Activated naive CD8-positive, alpha-beta T cell (primary cell): ENCODE data around the gene EYA4.

Experiments used
- H3K27ac Mint-ChIP-seq: one replicate; pipeline ENCODE4 v1.8.0; 2021; ENCODE audit warnings: mixed read lengths
- H3K27me3 Mint-ChIP-seq: one replicate; pipeline ENCODE4 v1.8.0; 2021; ENCODE audit warnings: mixed read lengths
- H3K36me3 Mint-ChIP-seq: one replicate; pipeline ENCODE4 v1.8.0; 2021; ENCODE audit warnings: mixed read lengths
- H3K4me1 Mint-ChIP-seq: one replicate; pipeline ENCODE4 v1.8.0; 2021; ENCODE audit warnings: low read depth, mixed read lengths
- H3K4me3 Mint-ChIP-seq: one replicate; pipeline ENCODE4 v1.8.0; 2021; ENCODE audit warnings: mild to moderate bottlenecking, mixed read lengths
- H3K9me3 Mint-ChIP-seq: one replicate; pipeline ENCODE4 v1.8.0; 2021; ENCODE audit warnings: low read depth, mixed read lengths

EYA4 gene

DNA sequence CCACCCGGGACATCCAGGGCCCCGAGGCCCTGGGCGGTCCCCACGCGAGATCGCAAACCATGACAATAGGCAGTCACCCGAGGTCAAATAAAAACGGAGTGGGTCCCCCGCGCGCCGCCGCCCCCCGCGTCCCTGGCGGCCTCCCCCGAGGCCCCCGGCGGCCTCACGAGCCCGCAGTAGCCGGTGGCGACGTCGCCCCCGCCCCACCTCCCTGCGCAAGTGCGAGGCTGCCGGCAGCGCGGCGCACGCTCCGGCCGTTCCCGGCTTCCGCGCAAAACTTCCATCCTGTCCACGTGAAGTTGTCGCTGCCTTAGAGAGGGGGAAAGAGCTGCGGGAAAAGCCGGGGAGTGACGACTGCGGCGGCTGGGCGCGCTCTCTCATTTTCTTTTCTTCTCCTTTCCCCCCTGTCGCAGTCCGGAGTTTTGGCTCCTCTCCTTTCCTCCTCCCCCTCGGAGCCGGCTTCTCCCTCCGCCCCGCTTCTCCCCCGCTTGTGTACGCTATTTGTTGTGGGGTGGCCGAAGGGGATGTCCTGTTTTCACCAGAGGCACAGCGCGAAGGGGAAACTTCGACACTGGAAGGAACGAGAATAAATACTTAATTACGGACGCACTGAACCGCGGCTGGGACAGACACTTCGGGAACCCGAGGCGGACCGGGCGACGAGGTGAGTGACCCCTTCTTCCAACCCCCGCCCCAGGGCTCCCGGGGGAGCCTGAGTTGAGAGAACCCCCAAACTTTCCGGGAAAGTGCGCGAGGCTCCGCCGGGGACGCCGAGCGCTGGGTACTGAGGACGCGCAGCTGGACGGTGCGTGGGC, at the start of gene EYA4:
EYA4 (plus strand) TSS at position 272 of the 815 bp plus-strand sequence. CDS start 33,424 bp downstream, outside the sequence.
- H3K27me3 Mint-ChIP-seq: peaks cover 38% of the 10 kb centered on the region
- peak within 1 kb of the TSS; percentile 47 for H3K4me3 Mint-ChIP-seq
- H3K27ac Mint-ChIP-seq: no peak within 1 kb of the TSS
- peaks cover 20% of the 10 kb centered on the region for H3K4me1 Mint-ChIP-seq
- H3K36me3 Mint-ChIP-seq: no peaks in the 10 kb centered on the region
- H3K9me3 Mint-ChIP-seq: no peaks in the 10 kb centered on the region

DNA sequence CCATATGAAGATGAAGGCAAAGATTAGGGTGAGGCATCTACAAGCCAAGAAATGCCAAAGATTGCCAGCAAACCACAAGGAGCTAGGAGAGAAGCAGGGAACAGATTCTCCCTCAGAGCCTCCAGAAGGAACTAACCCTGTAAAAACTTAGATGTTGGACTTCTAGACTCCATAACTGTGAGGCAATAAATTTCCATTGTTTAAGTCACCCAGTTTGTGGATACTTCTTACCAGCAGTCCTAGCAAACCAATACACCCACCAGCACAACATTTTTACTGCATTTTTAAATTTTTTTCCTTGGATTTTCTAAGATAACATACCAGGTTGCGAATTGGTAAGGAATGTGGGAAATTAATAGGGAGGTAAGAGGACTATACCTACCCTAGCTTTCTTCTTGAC, 47.8 kb upstream of the EYA4 start:
- Mint-ChIP-seq H3K27ac (no peak overlapping the region), H3K36me3 (no peaks in the 10 kb centered on the region), H3K4me3 (no peak overlapping the region), H3K4me1 (no peaks in the 10 kb centered on the region), H3K27me3 (peaks cover 2% of the 10 kb centered on the region), H3K9me3 (peaks cover 3% of the 10 kb centered on the region)

DNA sequence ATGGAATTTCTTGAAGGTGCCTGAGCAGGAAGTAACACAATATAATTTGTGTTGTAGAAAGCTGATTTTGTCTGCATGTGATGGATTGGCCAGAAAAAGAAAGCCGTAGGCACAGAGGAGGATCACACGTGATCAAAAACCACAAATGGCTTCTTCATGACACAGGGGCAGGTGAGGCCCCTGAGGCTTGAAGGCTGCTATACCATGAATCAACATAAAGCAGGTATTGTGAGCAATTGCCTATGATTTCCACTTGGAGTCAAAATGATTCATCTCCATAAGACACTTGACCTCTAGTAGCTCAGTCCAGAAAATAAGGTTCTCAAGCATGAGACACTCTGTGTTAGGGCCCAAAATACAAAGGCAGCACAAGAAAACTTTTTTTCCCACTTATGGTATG, 42.4 kb upstream of the EYA4 start:
- no peak overlapping the region for H3K4me3 Mint-ChIP-seq
- H3K36me3 Mint-ChIP-seq: no peaks in the 10 kb centered on the region
- no peaks in the 10 kb centered on the region for H3K4me1 Mint-ChIP-seq
- H3K27me3 Mint-ChIP-seq: no peaks in the 10 kb centered on the region
- H3K9me3 Mint-ChIP-seq: no peaks in the 10 kb centered on the region
- no peak overlapping the region for H3K27ac Mint-ChIP-seq

GRCh38 chr6:133201231-133201630, 39.9 kb upstream of the EYA4 start:
- no peaks in the 10 kb centered on the region for H3K4me1 Mint-ChIP-seq
- no peaks in the 10 kb centered on the region for H3K36me3 Mint-ChIP-seq
- H3K9me3 Mint-ChIP-seq: no peaks in the 10 kb centered on the region
- no peak overlapping the region for H3K4me3 Mint-ChIP-seq
- no peaks in the 10 kb centered on the region for H3K27me3 Mint-ChIP-seq
- H3K27ac Mint-ChIP-seq: no peak overlapping the region

DNA sequence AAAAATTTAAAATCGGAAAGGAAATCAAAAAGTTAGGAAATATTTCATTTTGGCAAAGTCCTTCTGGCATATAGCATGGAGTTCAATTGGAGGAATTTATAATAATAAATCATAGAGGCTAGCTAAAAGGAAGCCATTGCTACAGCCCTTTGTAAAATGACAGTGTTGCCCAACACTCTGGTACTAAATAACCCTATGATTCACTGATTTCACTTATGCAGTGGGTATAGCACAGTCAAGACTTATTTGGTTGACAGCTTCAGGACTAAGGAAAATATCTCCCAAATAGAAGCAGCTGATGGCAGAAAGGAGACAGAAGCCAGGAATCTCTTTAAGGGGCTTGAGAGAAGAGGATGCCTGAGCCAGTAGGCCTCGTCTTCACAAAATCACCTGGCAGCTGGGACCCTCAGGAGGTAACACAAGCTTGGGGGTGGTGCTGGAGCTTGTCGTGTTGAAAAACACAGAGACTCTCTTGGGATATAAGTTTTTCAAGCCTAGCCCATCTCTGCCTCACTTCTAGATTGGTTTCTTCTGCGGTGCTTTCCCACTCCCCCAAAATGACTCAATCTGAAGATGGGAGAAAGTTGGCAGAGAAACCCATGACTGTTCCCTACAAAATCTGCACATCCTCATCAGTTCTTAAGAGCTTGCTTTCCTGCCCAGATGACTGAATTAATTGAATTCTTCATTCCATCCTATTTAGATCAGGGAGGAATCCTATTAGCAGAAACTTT, 38.4 kb upstream of the EYA4 start:
- H3K4me1 Mint-ChIP-seq: no peaks in the 10 kb centered on the region
- H3K36me3 Mint-ChIP-seq: no peaks in the 10 kb centered on the region
- H3K4me3 Mint-ChIP-seq: no peak overlapping the region
- H3K9me3 Mint-ChIP-seq: no peaks in the 10 kb centered on the region
- H3K27ac Mint-ChIP-seq: no peak overlapping the region
- no peaks in the 10 kb centered on the region for H3K27me3 Mint-ChIP-seq

DNA sequence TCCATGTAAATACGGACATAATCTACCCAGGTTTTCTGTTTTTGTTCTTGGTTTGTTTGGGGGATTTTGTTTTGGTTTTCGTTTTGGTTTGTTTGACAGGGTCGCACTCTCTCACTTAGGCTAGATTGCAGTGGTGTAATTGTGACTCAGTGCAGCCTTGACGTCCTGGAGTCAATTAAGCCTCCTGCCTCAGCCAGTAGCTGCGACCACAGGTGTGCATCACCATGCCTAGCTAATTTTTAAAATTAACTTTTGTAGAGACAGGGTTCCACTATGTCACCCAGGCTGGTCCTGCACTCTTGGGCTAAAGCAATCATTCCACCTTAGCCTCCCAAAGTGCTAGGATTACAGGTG, 37.8 kb upstream of the EYA4 start:
- H3K27ac Mint-ChIP-seq: no peak overlapping the region
- H3K4me1 Mint-ChIP-seq: no peaks in the 10 kb centered on the region
- H3K27me3 Mint-ChIP-seq: no peaks in the 10 kb centered on the region
- H3K4me3 Mint-ChIP-seq: no peak overlapping the region
- no peaks in the 10 kb centered on the region for H3K36me3 Mint-ChIP-seq
- no peaks in the 10 kb centered on the region for H3K9me3 Mint-ChIP-seq

DNA sequence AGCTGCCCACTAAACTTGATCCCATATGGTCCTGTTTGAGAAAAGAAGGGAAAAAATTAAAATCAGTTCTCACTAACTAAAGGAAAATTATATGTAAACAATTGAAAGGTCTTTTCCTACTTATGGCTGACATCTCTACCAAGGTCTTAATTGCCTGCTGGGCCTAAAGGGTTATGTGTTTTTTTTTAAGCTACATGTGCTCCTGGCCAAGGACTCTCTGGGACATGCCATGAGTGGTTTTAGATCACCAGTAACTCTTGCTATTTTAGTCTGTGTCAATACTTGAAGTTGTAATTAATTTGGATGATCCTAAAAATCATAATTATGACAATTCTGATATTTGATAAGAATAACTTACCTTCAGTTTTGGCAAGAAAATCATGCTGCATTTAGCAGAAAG, 35.9 kb upstream of the EYA4 start:
- no peaks in the 10 kb centered on the region for H3K27me3 Mint-ChIP-seq
- peaks cover 5% of the 10 kb centered on the region for H3K9me3 Mint-ChIP-seq
- H3K36me3 Mint-ChIP-seq: no peaks in the 10 kb centered on the region
- no peak overlapping the region for H3K27ac Mint-ChIP-seq
- H3K4me1 Mint-ChIP-seq: no peaks in the 10 kb centered on the region
- no peak overlapping the region for H3K4me3 Mint-ChIP-seq

DNA sequence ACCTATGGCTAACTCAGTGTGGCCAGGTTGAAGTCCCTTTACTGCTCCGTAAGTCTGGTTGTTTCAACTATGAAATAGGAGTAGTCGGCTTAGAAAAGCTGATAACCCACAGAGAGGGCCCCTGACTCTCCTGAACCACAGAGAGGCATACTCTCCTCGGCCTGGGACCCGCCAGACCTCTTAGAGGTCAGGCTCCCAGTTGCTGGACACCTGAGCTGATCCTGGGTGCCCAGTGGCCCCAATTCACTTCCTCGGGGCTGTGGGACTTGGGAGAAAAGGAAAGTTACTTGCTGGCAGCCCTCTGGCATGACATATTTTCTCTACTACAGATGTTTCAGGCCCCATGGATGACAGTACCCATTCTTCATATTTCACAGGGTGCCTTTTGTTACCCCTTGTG, 34.2 kb upstream of the EYA4 start:
- Mint-ChIP-seq H3K27me3 (no peaks in the 10 kb centered on the region), H3K36me3 (no peaks in the 10 kb centered on the region), H3K9me3 (peaks cover 5% of the 10 kb centered on the region), H3K4me1 (no peaks in the 10 kb centered on the region), H3K4me3 (no peak overlapping the region), H3K27ac (no peak overlapping the region)

DNA sequence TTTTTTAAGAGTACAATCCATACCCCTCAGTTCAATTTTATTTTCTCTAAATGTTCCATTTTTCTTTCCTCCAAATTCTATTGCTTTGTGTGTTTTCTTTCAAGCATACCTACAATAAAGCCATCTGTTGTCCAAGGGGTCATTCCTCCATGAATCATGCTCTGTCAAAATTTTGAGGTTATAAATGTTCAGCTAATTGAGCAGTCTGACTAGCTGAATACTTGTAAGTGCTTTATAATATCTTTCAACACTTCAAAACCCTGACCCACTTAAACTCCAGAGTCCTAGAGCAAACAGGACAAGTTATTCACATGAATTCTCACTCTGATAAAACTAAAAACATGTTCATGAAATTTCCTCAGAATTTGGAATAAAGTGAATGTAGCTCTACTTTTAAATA, 33.4 kb upstream of the EYA4 start:
- Mint-ChIP-seq H3K9me3 (peaks cover 5% of the 10 kb centered on the region), H3K27me3 (no peaks in the 10 kb centered on the region), H3K36me3 (no peaks in the 10 kb centered on the region), H3K27ac (no peak overlapping the region), H3K4me1 (no peaks in the 10 kb centered on the region), H3K4me3 (no peak overlapping the region)

GRCh38 chr6:133208183-133208755, 32.9 kb upstream of the EYA4 start:
- Mint-ChIP-seq H3K27ac (no peak overlapping the region), H3K4me3 (no peak overlapping the region), H3K27me3 (no peaks in the 10 kb centered on the region), H3K36me3 (no peaks in the 10 kb centered on the region), H3K4me1 (no peaks in the 10 kb centered on the region), H3K9me3 (peaks cover 5% of the 10 kb centered on the region)

GRCh38 chr6:133214267-133214666, 26.9 kb upstream of the EYA4 start:
- Mint-ChIP-seq H3K4me1 (no peaks in the 10 kb centered on the region), H3K9me3 (peaks cover 5% of the 10 kb centered on the region), H3K36me3 (no peaks in the 10 kb centered on the region), H3K27ac (no peak overlapping the region), H3K27me3 (no peaks in the 10 kb centered on the region), H3K4me3 (no peak overlapping the region)

GRCh38 chr6:133218852-133219251, 22.3 kb upstream of the EYA4 start:
- no peaks in the 10 kb centered on the region for H3K36me3 Mint-ChIP-seq
- no peak overlapping the region for H3K4me3 Mint-ChIP-seq
- no peak overlapping the region for H3K27ac Mint-ChIP-seq
- H3K9me3 Mint-ChIP-seq: no peaks in the 10 kb centered on the region
- no peaks in the 10 kb centered on the region for H3K4me1 Mint-ChIP-seq
- no peaks in the 10 kb centered on the region for H3K27me3 Mint-ChIP-seq

DNA sequence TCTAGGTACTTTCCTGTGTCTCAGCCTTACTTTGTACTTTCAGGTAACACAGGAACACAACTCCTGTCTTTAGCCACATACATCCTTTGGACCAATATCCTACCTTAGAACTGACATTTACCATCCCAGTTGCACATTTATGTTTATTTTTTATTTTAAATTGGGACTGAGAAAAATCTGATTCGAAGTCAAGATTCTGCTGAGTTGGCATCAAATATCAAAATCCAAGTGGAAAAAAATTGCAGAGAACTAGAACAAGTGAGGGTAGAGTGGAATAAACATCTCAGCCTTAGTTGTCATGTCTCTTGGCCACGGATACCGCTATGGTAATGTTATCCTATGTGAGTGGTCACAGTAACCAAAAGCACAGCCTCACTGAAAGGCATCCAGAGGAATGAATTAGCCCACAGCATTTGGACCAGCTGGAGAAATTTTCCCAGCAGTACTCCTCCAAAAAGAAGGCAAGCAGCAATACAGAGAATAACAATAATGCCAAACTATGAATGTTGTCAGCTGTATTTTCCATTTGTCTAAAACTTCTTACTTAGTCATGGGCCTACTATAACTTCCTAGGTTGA, 17.6 kb upstream of the EYA4 start:
- H3K27me3 Mint-ChIP-seq: no peaks in the 10 kb centered on the region
- no peak overlapping the region for H3K27ac Mint-ChIP-seq

GRCh38 chr6:133225560-133225959, 15.6 kb upstream of the EYA4 start:
- H3K27me3 Mint-ChIP-seq: no peaks in the 10 kb centered on the region
- no peaks in the 10 kb centered on the region for H3K4me1 Mint-ChIP-seq
- no peak overlapping the region for H3K27ac Mint-ChIP-seq
- no peak overlapping the region for H3K4me3 Mint-ChIP-seq
- no peaks in the 10 kb centered on the region for H3K36me3 Mint-ChIP-seq
- H3K9me3 Mint-ChIP-seq: no peaks in the 10 kb centered on the region

More for the DNA sequence above, 17.6 kb upstream of the EYA4 start:
- no peaks in the 10 kb centered on the region for H3K9me3 Mint-ChIP-seq
- H3K36me3 Mint-ChIP-seq: no peaks in the 10 kb centered on the region
- H3K4me1 Mint-ChIP-seq: no peaks in the 10 kb centered on the region
- H3K4me3 Mint-ChIP-seq: no peak overlapping the region

- Mint-ChIP-seq H3K27me3 (no peaks in the 10 kb centered on the region), H3K4me1 (no peaks in the 10 kb centered on the region), H3K4me3 (no peak overlapping the region), H3K27ac (no peak overlapping the region), H3K36me3 (no peaks in the 10 kb centered on the region), H3K9me3 (no peaks in the 10 kb centered on the region)
Measured at GRCh38 chr6:133227344-133227743, 13.8 kb upstream of the EYA4 start.
